IMR-90 (cell line): Measurements from ENCODE around the gene MPP4. TPM values are rescaled to one million over a fixed set of nuclear protein-coding genes. Genes with fewer than 3 reads are reported as not detected.

Experiments
- ATAC-seq: fragments of 200-7000 bp; cut with Tn5 transposase; 2 replicates; pipeline ENCODE4 v1.9.1; 2020; ENCODE audit warnings: low read depth, mild to moderate bottlenecking, moderate library complexity
- BruUV-seq: library from RNA; stranded (reverse); fragments of 400-500 nt; replicated peaks from 2 replicates; lab custom pipeline; 2021; lab: Mats Ljungman, UMichigan
- CTCF ChIA-PET: fragments of 300-600 bp; formaldehyde crosslinking; extraction: SDS; loops from one replicate; lab custom pipeline; 2021; ENCODE audit warnings: antibody characterized with exemption; lab: Yijun Ruan, JAX
- POLR2A ChIA-PET: fragments of 300-600 bp; sonication (Branson Sonifier 250); formaldehyde crosslinking; loops from one replicate; lab custom pipeline; 2022; ENCODE audit warnings: antibody characterized with exemption; ENCODE audit not compliant: unreplicated experiment; lab: Charles Lee
- DNase-seq: peaks from one replicate; pipeline ENCODE4 v3.0.0; 2013
- H2AFZ ChIP-seq: replicated peaks from 2 replicates; pipeline ENCODE3; 2013; ENCODE audit warnings: low read length, mild to moderate bottlenecking; ENCODE audit not compliant: poor library complexity
- H2AK5ac ChIP-seq: 2 replicates; pipeline ENCODE4 v1.6.1; 2013; ENCODE audit warnings: low read depth, low read length, inconsistent platforms
- H2AK9ac ChIP-seq: replicated peaks from 2 replicates; pipeline ENCODE3; 2013; ENCODE audit warnings: mild to moderate bottlenecking, low read depth, low read length, moderate library complexity; ENCODE audit not compliant: poor library complexity
- H2BK120ac ChIP-seq: 2 replicates; pipeline ENCODE4 v1.6.1; 2013; ENCODE audit warnings: low read depth, low read length, inconsistent platforms
- H2BK15ac ChIP-seq: 3 replicates; pipeline ENCODE4 v1.6.1; 2013; ENCODE audit warnings: low read depth, low read length, inconsistent platforms
- H2BK20ac ChIP-seq: 2 replicates; pipeline ENCODE4 v1.6.1; 2013; ENCODE audit warnings: low read depth, mild to moderate bottlenecking, inconsistent platforms, low read length, moderate library complexity
- H2BK5ac ChIP-seq: 2 replicates; pipeline ENCODE4 v1.6.1; 2013; ENCODE audit warnings: mild to moderate bottlenecking, low read depth, low read length, inconsistent platforms; ENCODE audit not compliant: poor library complexity, severe bottlenecking
- H3K14ac ChIP-seq: replicated peaks from 2 replicates; pipeline ENCODE4 v1.6.1; 2013; ENCODE audit warnings: low read depth, low read length, inconsistent platforms
- H3K18ac ChIP-seq: 2 replicates; pipeline ENCODE4 v1.6.1; 2013; ENCODE audit warnings: low read depth, low read length, control low read depth
- H3K23ac ChIP-seq: 2 replicates; pipeline ENCODE4 v1.6.1; 2013; ENCODE audit warnings: low read depth, low read length, inconsistent platforms
- H3K27ac ChIP-seq: 2 replicates; pipeline ENCODE4 v1.5.1; 2013; ENCODE audit warnings: mild to moderate bottlenecking, control low read depth, low read length; ENCODE audit not compliant: insufficient read depth
- H3K27me3 ChIP-seq: 2 replicates; pipeline ENCODE4 v1.6.1; 2013; ENCODE audit warnings: low read length; ENCODE audit not compliant: control insufficient read depth, insufficient read depth
- H3K36me3 ChIP-seq: 2 replicates; pipeline ENCODE4 v1.6.1; 2013; ENCODE audit warnings: low read length, mixed read lengths; ENCODE audit not compliant: control insufficient read depth, insufficient read depth
- H3K4ac ChIP-seq: 2 replicates; pipeline ENCODE4 v1.6.1; 2013; ENCODE audit warnings: low read depth, low read length, inconsistent platforms
- H3K4me1 ChIP-seq: 2 replicates; pipeline ENCODE4 v1.6.1; 2013; ENCODE audit warnings: low read length, mixed read lengths; ENCODE audit not compliant: control insufficient read depth, insufficient read depth
- H3K4me2 ChIP-seq: 2 replicates; pipeline ENCODE4 v1.6.1; 2013; ENCODE audit warnings: low read depth, mild to moderate bottlenecking, control low read depth, low read length, moderate library complexity
- H3K4me3 ChIP-seq: 2 replicates; pipeline ENCODE4 v1.5.1; 2013; ENCODE audit warnings: low read depth, mild to moderate bottlenecking, control low read depth, low read length, moderate library complexity; ENCODE audit not compliant: insufficient read depth
- H3K56ac ChIP-seq: 2 replicates; pipeline ENCODE4 v1.6.1; 2013; ENCODE audit warnings: low read length, inconsistent platforms; ENCODE audit not compliant: insufficient read depth; ENCODE audit errors: extremely low read depth
- H3K79me1 ChIP-seq, 2 experiments: 2 replicates each; pipeline ENCODE4 v1.6.1; 2013; ENCODE audit warnings: low read length in 2 of 2, inconsistent platforms in 1 of 2, low read depth in 1 of 2
- H3K9ac ChIP-seq: 2 replicates; pipeline ENCODE4 v1.6.1; 2013; ENCODE audit warnings: low read depth, low read length, control low read depth
- H3K9me1 ChIP-seq: 2 replicates; pipeline ENCODE4 v1.6.1; 2013; ENCODE audit warnings: low read length, inconsistent platforms; ENCODE audit not compliant: insufficient read depth
- H3K9me3 ChIP-seq: 2 replicates; pipeline ENCODE4 v1.6.1; 2013; ENCODE audit warnings: low read length; ENCODE audit not compliant: control insufficient read depth, insufficient read depth
- H4K20me1 ChIP-seq: 2 replicates; pipeline ENCODE4 v1.6.1; 2013; ENCODE audit warnings: low read length, inconsistent platforms; ENCODE audit not compliant: insufficient read depth
- H4K5ac ChIP-seq: 2 replicates; pipeline ENCODE4 v1.6.1; 2013; ENCODE audit warnings: mild to moderate bottlenecking, low read depth, low read length, control low read depth
- H4K8ac ChIP-seq, 2 experiments: 2 replicates each; pipeline ENCODE4 v1.6.1; 2013; ENCODE audit warnings: low read depth in 2 of 2, low read length in 2 of 2, control low read depth in 1 of 2, inconsistent platforms in 1 of 2
- H4K91ac ChIP-seq: 2 replicates; pipeline ENCODE4 v1.6.1; 2013; ENCODE audit warnings: low read depth, low read length, inconsistent platforms; ENCODE audit not compliant: insufficient read depth
- FOS ChIP-seq: fragments of 150-350 bp; IDR thresholded peaks from 2 replicates; pipeline ENCODE4 v1.6.1; 2016; ENCODE audit warnings: low read depth, low read length
- MAZ ChIP-seq: IDR thresholded peaks from 2 replicates; pipeline ENCODE4 v1.6.1; 2012; ENCODE audit warnings: low read depth, mild to moderate bottlenecking, low read length, improper control_type of control experiment, moderate library complexity, borderline replicate concordance
- NFE2L2 ChIP-seq: fragments of 150-350 bp; IDR thresholded peaks from 2 replicates; pipeline ENCODE4 v1.6.1; 2016; ENCODE audit warnings: low read depth, mild to moderate bottlenecking, low read length
- RCOR1 ChIP-seq: IDR thresholded peaks from 2 replicates; pipeline ENCODE4 v1.6.1; 2012; ENCODE audit warnings: mild to moderate bottlenecking, low read length, improper control_type of control experiment; ENCODE audit not compliant: insufficient replicate concordance
- RFX5 ChIP-seq: IDR thresholded peaks from 2 replicates; pipeline ENCODE4 v1.8.0; 2012; ENCODE audit warnings: low read depth, mild to moderate bottlenecking, low read length, moderate library complexity
- SMC3 ChIP-seq: fragments of 150-350 bp; IDR thresholded peaks from 2 replicates; pipeline ENCODE4 v1.6.1; 2016; ENCODE audit warnings: low read depth, mild to moderate bottlenecking, antibody characterized with exemption, low read length, moderate library complexity
- USF2 ChIP-seq: fragments of 150-350 bp; IDR thresholded peaks from 2 replicates; pipeline ENCODE4 v1.6.1; 2017; ENCODE audit warnings: mild to moderate bottlenecking, antibody characterized with exemption, low read length, low read depth
- WGBS, 2 experiments: methylation state at CpG; one replicate each; pipeline versions ENCODE4 v1.1.5 to v1.1.7; 2013; ENCODE audit warnings: missing lambda C conversion rate in 2 of 2; ENCODE audit not compliant: insufficient read length in 1 of 2; ENCODE audit errors: extremely low coverage in 2 of 2; 5-methylcytosine and 5-hydroxymethylcytosine counted together
- dilution Hi-C: fragments of 300-500 bp; cut with HindIII; formaldehyde crosslinking; loops from one replicate; pipeline ENCODE4 v1.14.3; 2018; ENCODE audit warnings: low sequenced_read_pairs; ENCODE audit not compliant: unreplicated experiment
- in situ Hi-C: fragments of 300-500 bp; cut with MboI; formaldehyde crosslinking; loops from 3 replicates; pipeline ENCODE4 v1.14.3; 2019; ENCODE audit warnings: low sequenced_read_pairs, inconsistent platforms, mixed read lengths
- intact Hi-C: fragments of 100-400 bp; cut with micrococcal nuclease; formaldehyde crosslinking; loops from 2 replicates; pipeline ENCODE4 v1.10.0; 2022
- polyA plus RNA-seq, 3 experiments: library from polyadenylated mRNA; depleted of rRNA; stranded (reverse); fragments of >200 nt; gene quantifications; 2 replicates each; pipeline ENCODE4 v1.2.3, GENCODE V29; 2012; ENCODE audit warnings: low replicate concordance in 1 of 3
- total RNA-seq: library from RNA; depleted of rRNA; stranded (reverse); fragments of >200 nt; gene quantifications from 2 replicates; pipeline ENCODE4 v1.2.3, GENCODE V29; 2012

MPP4 gene
- total and polyA plus RNA-seq, 2 of the 4 experiments (the other 2 are of a cell fraction) = 11.8 to 14.9 TPM

- TF ChIP-seq RFX5 = no peak
- TF ChIP-seq SMC3 = no peak
- TF ChIP-seq RCOR1 = peak; percentile 78
- peak; percentile 13; the same call in 1 of the 2 replicates for TF ChIP-seq MAZ
- peak; percentile 79 for TF ChIP-seq FOS
- no peak for TF ChIP-seq NFE2L2
- no peak for TF ChIP-seq USF2
- Histone ChIP-seq H3K9me3 (no peaks in the 10 kb centered on the region), H2AK9ac (peak overlapping the region; percentile 84), H4K5ac (peak overlapping the region; percentile 18; the same call in 1 of the 2 replicates), H3K4me3 (no peak overlapping the region), H2AFZ (peak overlapping the region; percentile 82), H3K79me1 (peaks cover 0 to 12% of the 10 kb centered on the region in 2 experiments; a peak in 1 of 4 replicates), H3K56ac (peak overlapping the region; percentile 36), H2BK5ac (peak overlapping the region; percentile 99), H3K14ac (peak overlapping the region; percentile 96; the same call in 1 of the 2 replicates), H2BK120ac (peak overlapping the region; percentile 97), H3K27ac (peak overlapping the region; percentile 94), H3K36me3 (peaks cover 4% of the 10 kb centered on the region), H2BK15ac (peak overlapping the region; percentile 9; the same call in 2 of the 3 replicates), H2AK5ac (peak overlapping the region; percentile 51), H3K9ac (no peak overlapping the region), H3K23ac (peak overlapping the region; percentile 91), H4K8ac (peak overlapping the region; percentile 89 to 92; a peak in 3 of 4 replicates), H3K4ac (peak overlapping the region; percentile 99), H3K4me2 (peak overlapping the region; percentile 8; the same call in 1 of the 2 replicates), H4K20me1 (no peaks in the 10 kb centered on the region), H3K9me1 (peaks cover 9% of the 10 kb centered on the region), H4K91ac (peak overlapping the region; percentile 67), H3K27me3 (no peaks in the 10 kb centered on the region), H2BK20ac (peak overlapping the region; percentile 95), H3K4me1 (peaks cover 26% of the 10 kb centered on the region), H3K18ac (peak overlapping the region; percentile 43; the same call in 1 of the 2 replicates)
- CTCF ChIA-PET = interaction anchor here (0.7 kb wide), 1 partner anchor 41 kb away, joined by 3 read pairs; no protein-coding TSS in a partner anchor
- dilution Hi-C loops (no loop called here), intact Hi-C loops (loop anchor here (1.0 to 5.0 kb wide), 2 partner anchors 41 to 244 kb away; partner anchors contain the start of genes STRADB and TRAK2), in situ Hi-C loops (no loop called here)
- POLR2A ChIA-PET = interaction anchor here (0.8 kb wide), 1 partner anchor 10 kb away, joined by 3 read pairs; no protein-coding TSS in a partner anchor
- ATAC-seq = peak; percentile 72
- peak; percentile 96 for DNase-seq
- no TSS peak for BruUV-seq
- no CpG with 5 or more reads among the region's 6 CpGs for WGBS, 2 experiments
These were observed 2.2 kb downstream of the MPP4 start for GRCh38 chr2:201696151-201696659.
